HG02610 (cell line): Measurements from ENCODE around the gene GJD2.

Experiments used
- ATAC-seq: cut with Tn5 transposase; IDR thresholded peaks from one replicate; pipeline ENCODE4 v1.9.1; 2021; ENCODE audit warnings: mild to moderate bottlenecking, moderate library complexity; ENCODE audit not compliant: unreplicated experiment

Gene GJD2

DNA sequence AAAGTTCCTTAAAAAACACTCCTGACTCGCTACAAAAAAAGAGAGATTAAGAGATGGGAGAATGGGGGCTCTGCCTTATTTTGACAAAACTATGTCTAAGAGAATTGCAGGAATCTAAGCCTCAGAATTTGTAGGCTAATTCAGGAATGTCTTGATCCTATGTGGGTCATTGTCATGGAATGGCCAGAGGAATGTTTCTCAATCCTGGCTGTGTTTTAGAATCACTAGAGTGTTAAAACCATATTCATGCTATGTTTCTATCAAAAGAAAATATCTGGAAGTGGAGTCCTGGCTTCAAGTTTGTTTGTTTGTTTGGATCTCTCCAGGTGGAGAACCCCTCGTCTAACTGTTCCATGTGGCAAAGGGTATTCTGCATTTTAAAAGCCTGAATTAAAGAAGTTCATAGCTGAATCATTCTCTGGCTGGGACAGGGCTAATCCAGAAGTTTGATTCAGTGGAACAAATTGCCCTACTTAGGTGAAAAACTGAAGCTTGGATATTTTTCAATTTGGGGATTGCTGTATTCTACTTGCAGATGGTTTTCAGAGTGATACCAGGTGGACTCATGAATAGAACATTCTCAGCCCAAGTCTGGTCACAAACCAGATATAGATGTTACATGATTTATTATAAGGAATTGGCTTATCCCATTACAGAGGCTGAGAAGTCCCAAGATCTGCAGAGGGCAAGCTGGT lies 28.2 kb downstream of the GJD2 start:
- ATAC-seq = no peak

DNA sequence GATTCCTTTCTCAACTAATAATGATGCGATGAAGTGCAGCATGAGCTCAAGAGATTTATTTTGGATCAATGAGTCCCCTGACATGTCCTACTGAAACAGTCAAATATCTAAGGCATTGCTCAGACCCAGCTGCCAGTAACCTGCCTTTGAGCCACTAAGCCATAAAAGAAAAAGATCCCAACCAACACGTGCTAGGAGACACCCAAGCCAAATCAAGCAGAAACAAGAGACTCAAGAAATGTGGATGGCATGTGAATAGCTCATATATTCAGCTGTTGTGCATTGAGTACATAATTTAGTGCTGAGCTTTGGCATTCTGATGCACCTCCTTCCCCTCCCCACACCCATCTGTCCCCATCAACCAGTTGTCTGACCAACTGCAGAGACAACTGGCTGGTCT lies 29.2 kb downstream of the GJD2 start:
- no peak for ATAC-seq

DNA sequence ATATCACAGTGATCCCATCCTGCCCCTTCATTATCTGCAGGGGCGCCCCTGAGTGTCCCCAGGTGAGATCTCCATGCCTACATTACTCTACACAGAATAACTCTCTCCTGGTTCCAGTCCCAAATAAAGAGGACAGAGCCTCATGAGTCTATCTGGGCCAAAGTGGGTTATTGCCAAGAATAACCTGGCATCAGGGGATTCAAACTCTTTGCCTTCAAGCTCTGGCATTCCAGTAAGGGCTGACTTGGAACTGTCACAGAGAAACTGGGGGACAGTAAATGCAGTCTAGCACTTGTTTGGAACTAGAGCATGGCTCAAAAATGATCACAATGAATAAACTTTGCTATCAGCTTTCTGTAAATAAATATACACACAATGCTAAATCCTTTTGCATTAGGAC lies 30.3 kb downstream of the GJD2 start:
- no peak for ATAC-seq

DNA sequence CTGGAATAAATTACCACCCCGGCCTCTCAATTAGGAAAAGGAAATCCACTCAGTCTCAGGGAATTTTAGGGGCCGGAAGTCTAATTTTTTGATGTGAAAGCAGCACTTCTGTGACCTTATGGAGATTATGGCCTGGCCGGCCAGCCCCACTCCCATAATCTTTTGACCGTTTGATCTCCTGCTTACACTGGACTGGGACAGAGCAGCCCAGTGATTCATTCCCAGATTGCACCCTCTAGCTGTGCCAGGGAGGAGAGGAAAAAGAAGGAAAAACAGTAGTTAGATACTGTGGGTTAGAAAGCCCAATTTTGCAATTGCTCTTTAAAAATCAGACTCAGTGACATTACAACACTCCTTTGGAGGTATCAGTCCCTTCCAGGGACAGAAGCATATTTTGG lies 32.4 kb downstream of the GJD2 start:
- ATAC-seq = no peak

DNA sequence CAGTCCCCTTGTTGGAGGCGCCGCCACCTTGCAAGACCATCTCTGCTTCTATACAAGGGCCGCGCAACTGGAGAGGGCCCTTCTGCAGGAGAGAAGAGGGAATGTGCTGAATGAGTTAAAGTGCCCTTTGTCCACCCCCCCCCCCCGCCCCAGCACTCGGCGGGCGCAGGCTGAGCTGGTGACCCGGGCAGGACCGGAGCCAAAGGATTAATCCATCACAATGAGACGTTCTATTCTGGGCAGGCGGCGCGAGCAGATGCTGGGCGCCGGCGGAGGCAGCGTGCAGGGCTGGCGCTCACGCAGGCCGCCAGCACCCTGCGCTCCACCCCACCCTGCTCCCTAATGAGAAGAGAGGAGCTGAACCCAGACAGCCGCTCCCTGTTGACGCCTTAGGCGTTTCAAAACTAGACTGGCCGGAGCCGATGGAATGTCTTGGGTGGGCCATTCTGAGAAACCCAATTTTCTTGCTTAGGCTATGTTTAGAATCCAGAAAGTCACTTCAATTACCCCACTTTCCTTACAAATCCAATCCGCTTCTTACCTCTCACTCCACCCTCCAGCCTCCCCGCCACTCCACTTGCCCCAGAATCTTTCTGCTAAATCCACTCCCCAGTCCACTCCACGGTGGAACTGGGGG lies 32.9 kb downstream of the GJD2 start:
- no peak for ATAC-seq

DNA sequence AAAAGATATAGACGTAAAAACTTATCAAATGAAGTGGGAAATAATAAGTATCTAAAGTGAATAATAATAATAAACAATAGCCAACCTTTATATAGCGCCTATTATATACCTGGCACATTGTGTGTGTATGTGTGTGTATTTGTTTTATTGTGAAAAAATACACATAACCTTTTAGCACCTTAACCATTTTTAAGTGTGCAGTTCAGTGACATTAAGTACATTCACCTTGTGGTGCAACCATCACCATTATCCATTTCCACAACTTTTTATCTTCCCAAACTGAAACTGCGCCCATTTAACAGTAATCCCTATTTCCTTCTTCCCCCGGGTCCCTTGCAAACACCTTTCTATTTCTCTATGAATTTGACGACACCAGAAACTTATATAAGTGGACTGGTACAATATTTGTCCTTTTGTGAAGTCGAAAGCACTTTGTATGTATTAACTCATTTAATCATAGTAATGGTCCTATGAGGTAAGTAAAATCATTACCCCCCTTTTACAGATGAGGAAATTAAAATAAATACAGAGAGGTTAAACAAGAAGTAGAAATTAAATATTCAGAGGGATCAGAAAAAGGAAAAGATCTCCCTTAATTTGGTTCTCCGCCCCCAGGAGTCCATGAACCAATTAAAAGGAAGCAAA lies 33.5 kb downstream of the GJD2 start:
- no peak for ATAC-seq

DNA sequence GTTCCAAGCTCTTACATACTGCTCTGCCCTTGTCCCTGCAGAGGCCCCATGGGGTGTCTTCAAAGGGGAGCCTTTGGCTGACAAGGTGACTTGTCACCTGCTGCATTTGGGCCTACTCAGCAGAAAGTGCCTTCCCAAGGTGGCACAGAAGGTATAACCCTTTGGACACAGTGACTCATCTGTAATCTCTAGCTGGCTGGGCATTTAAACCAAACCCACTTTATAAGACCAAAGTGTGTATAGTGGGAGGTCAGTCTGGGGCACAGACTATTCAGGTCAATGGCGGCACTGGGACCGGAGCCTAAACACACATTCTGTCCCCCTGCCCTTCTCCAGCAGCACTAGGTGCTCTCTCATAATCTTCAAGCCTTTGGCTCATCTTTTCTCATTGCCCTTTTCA lies 35.1 kb downstream of the GJD2 start:
- ATAC-seq = no peak

DNA sequence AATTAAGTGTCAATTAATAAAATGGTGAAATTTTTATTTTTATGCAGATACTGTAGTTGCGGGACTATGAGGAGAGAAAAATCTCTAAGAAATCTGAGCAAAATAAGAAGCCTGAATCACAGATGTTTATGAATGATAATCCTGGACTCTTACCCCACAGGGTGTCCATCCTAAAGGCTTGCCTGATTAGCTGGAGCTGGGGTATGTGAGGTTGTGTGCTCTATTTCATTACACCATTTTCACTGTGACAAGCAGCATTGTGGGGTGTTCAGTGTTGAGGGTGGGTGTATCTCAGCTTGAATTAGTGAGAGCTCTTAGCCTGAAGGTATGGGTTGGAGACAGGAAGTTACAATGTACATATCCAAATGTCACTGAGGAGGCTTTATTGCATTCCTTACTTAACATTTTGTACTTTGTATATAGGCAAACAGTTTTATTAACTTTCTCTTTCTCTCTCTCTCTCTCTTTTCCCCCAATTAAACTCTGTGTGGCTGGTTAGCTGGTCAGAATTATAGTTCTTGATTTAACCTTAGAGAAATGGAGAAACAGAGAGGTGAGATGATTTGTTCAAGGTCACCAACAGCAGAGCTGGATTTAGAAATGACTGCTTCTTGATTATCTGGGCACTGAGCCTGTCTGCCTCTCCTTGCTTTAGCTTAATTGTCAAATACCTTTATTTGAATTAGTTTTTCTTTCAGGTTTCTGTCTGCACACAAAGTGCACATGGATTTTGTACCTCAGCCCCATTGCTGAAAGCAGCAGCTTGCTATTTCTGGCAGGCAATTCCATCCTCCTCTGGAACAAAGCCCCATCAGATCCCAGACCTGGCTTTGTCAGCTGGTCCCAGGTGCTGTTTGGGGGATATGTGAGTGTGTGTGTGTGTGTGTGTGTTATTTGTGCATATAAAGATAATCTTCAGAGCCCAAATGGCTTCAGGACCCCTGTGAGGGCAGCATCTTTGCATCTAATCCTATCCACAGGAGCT lies 35.8 kb downstream of the GJD2 start:
- no peak for ATAC-seq

DNA sequence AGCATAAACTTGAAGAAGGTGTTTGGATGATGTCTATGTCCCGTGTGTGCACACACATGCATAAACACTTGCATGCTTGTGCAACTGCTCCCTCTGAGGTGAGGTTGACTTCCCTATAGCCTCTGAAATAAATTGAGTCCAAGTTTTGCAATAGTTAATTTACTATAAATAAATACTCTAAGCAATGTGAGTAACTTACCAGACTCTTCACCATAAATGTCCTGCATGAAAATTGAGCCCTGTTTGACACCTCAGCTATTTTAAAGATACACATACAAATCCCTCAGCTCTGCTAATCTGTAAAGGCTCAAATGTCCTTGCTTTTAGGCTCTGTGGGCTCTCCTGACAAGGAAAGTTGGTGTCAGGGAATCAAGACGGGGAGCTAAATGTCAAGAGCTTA lies 37.1 kb downstream of the GJD2 start:
- ATAC-seq = no peak

DNA sequence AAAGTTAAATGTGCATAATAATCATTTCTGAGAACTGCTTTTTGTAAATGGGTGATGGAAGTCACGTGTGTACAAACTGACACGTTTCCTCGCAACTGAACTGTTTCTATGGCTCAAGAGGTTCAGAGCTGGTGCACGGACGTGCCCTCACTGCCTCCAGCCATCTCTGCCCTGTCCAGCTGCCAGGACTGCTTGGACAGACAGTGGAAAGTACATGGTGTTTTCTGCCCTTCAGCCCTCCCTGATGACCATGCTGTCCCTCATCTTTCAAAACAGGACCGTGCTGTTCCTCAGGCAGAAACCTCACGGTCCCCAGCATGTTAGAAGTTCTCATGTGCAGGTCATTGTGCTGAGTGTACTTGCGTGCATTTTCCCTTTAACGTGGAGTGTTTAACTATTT lies 38.7 kb downstream of the GJD2 start:
- ATAC-seq = no peak

DNA sequence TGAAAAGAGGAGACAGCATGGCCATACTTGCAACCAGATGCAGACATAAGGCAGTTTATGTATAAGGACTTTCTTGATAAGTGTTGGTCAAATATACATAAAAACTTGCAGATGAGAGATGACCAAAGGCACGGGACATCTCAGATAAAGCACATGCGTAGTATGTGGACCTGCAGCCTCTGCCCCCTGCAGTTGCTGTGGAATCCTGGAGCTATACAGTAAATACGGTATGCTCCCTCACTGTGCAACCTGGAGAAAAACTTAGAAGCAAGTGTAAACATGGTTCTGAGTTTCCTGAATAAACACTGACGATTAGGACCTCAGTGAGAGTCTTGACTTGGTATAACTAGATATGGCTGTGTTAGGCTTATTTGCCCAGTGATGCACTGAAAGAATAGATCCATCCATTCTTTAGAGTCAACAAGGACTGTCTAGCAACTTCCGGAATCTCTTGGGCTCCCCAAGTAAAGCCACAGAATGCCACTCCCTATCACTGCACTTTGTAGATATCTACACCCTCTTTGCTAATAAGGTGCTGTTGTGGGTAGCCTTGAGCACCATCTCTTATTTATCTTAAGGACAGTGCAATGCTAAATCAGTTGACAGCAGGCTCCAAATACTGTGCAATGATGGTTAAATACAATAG lies 40.2 kb downstream of the GJD2 start:
- no peak for ATAC-seq

DNA sequence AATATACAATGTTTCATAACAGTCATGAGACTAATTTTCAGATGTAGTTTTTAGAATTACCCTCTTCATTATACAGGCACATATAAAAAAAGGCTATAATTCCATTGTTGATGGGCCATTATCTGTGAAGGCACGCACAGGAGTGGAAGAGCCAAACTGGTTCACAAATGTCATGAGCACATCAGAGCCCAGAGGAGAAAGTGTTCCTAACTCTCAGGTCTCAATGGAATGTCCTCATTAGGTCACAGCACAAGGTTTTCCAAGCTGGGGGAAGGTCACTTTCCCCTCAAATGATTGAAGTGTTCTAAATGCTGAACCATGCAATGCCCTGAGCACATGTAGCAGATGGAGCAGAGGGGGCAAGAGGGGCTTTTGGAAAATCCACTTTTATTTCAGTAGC lies 41.2 kb downstream of the GJD2 start:
- no peak for ATAC-seq

DNA sequence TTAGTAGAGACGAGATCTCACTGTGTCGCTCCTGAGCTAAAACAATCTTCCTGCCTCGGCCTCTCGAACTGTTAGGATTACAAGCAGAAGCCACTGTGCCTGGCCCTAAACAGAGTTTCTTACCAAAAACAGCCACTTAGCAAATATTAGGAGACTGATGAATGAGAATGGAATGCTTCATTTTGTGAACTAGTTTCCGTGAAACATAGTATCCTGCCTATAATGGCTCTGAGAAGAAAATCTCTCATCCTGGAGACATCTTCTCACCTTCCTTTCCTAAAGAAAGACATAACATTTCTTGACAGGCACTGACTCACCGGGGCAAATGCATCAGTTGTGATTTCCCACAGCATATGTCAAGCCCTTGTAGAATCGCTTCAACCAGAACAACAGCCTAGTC lies 44.9 kb downstream of the GJD2 start:
- no peak for ATAC-seq

DNA sequence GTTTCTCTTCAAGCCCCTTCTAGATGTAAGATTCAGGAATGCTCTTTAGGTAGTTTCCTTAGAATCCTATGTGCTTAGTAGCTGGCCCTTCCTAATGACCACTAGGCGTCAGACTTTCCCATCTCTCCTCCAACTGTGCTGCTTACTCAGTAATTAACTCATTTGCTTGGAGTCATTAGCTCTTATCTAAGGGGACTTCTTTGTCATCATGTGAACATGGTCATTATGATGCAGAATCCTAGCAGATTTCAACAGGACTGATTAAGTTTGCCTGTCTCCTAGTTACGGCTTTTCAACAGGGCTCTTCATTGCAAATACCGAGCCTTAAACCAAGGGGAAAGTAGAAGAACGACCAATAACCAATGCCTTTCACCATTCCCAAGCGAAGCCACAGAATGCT lies 46.4 kb downstream of the GJD2 start:
- ATAC-seq = no peak

DNA sequence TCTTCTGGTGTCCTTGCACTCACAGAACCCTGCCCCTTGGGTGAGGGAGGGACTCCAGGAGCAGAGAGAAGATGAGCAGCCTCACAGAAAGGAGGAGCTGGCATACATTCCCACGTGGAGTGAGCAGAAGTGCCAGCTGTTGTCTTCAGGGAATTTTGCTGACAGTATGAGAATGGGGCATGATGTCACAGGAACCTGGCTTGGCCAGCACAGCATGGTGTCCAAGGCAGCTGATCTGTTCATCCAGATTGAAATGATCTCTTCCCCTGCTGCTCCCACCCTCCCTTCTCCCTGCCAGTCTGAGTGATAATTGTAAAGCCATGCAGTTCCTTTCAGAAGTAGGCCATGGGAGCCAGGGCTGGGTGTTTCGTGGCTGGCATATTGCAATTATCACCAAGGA lies 53.3 kb downstream of the GJD2 start:
- ATAC-seq = no peak
